ENCODE data around the gene PTH1R.

GRCh38 chr3:46848271-46849044 is 29.1 kb upstream of the PTH1R start:
- TF ChIP-seq, protein P1, sequence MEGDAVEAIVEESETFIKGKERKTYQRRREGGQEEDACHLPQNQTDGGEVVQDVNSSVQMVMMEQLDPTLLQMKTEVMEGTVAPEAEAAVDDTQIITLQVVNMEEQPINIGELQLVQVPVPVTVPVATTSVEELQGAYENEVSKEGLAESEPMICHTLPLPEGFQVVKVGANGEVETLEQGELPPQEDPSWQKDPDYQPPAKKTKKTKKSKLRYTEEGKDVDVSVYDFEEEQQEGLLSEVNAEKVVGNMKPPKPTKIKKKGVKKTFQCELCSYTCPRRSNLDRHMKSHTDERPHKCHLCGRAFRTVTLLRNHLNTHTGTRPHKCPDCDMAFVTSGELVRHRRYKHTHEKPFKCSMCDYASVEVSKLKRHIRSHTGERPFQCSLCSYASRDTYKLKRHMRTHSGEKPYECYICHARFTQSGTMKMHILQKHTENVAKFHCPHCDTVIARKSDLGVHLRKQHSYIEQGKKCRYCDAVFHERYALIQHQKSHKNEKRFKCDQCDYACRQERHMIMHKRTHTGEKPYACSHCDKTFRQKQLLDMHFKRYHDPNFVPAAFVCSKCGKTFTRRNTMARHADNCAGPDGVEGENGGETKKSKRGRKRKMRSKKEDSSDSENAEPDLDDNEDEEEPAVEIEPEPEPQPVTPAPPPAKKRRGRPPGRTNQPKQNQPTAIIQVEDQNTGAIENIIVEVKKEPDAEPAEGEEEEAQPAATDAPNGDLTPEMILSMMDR (IDR thresholded peaks at IDR 0.05): no peak
- no peak for TF ChIP-seq POLR2A (IDR thresholded peaks at IDR 0.05)
